K562 (cell line): ENCODE measurements around the gene CACNG5. TPM values are rescaled to one million over a fixed set of nuclear protein-coding genes. Genes with fewer than 3 reads are reported as not detected.
A peak's percentile ranks its signal among the peaks of the same experiment; 100 is the strongest.

Source experiments
- BDP1 ChIP-seq: IDR thresholded peaks from 3 replicates; pipeline ENCODE4 v1.6.1; 2011; ENCODE audit not compliant: insufficient read length, insufficient read depth
- ELF1 ChIP-seq: fragments of 200-800 bp; sonication (Bioruptor generic); IDR thresholded peaks from 2 replicates; pipeline ENCODE4 v1.6.1; 2016; ENCODE audit warnings: missing genetic modification characterization, missing compliant biosample characterization
- ELF2 ChIP-seq: fragments of 250-450 bp; sonication (Bioruptor Pico); IDR thresholded peaks from 2 replicates; pipeline ENCODE4 v1.5.0; 2021; ENCODE audit warnings: mild to moderate bottlenecking
- EP400 ChIP-seq: fragments of 450-650 bp; IDR thresholded peaks from 2 replicates; pipeline ENCODE4 v1.6.1; 2017; ENCODE audit warnings: antibody characterized with exemption, mild to moderate bottlenecking, moderate library complexity
- HDAC1 ChIP-seq, 2 experiments: fragments of 450-650 bp; IDR thresholded peaks; 2 replicates each; pipeline ENCODE4 v1.6.1; 2016 to 2017; ENCODE audit warnings: inconsistent platforms in 1 of 2, mild to moderate bottlenecking in 1 of 2, moderate library complexity in 1 of 2
- HMGN3 ChIP-seq: IDR thresholded peaks from 2 replicates; pipeline ENCODE4 v1.6.1; 2011; ENCODE audit warnings: borderline replicate concordance, low read depth, mild to moderate bottlenecking, mixed read lengths, low read length; ENCODE audit not compliant: insufficient read length; ENCODE audit errors: extremely low read depth
- ILF3 ChIP-seq: fragments of 450-650 bp; IDR thresholded peaks from 2 replicates; pipeline ENCODE4 v1.6.1; 2018; ENCODE audit warnings: antibody characterized with exemption, mild to moderate bottlenecking, moderate library complexity, borderline replicate concordance
- MAZ ChIP-seq, 2 experiments: fragments of 450-650 bp in 1 of 2; sonication (generic) in 1 of 2; formaldehyde crosslinking; IDR thresholded peaks in 1 of 2; conservative IDR thresholded peaks in 1 of 2; 2 replicates each; pipeline versions ENCODE4 v1.4.0 to v1.5.0; 2020; ENCODE audit warnings: mild to moderate bottlenecking in 1 of 2, missing genetic modification reagents in 1 of 2
- MCM5 ChIP-seq: fragments of 450-650 bp; IDR thresholded peaks from 2 replicates; pipeline ENCODE4 v1.6.1; 2016; ENCODE audit warnings: low read depth
- NFE2L1 ChIP-seq: fragments of 450-650 bp; IDR thresholded peaks from 2 replicates; pipeline ENCODE4 v1.6.1; 2016; ENCODE audit warnings: missing genetic modification characterization, low read depth, mild to moderate bottlenecking, missing compliant biosample characterization, moderate library complexity, borderline replicate concordance
- NR2F6 ChIP-seq: fragments of 450-650 bp; formaldehyde crosslinking; IDR thresholded peaks from 2 replicates; pipeline ENCODE4 v1.4.0; 2020; ENCODE audit warnings: mild to moderate bottlenecking
- SRSF7 ChIP-seq: fragments of 200-400 bp; formaldehyde crosslinking; optimal IDR thresholded peaks from 2 replicates; pipeline ENCODE3; 2017; ENCODE audit warnings: mild to moderate bottlenecking, low read depth, low read length
- ZBTB7A ChIP-seq: IDR thresholded peaks from 2 replicates; pipeline ENCODE4 v1.6.1; 2011; ENCODE audit warnings: low read depth, mild to moderate bottlenecking, low read length, moderate library complexity, borderline replicate concordance; ENCODE audit not compliant: control insufficient read depth
- ZNF511 ChIP-seq: sonication (generic); formaldehyde crosslinking; IDR thresholded peaks from 2 replicates; pipeline ENCODE4 v1.8.0; 2022; ENCODE audit warnings: mild to moderate bottlenecking, missing genetic modification reagents
- ZNF764 ChIP-seq: fragments of 250-450 bp; sonication (Bioruptor Pico); IDR thresholded peaks from 2 replicates; pipeline ENCODE4 v1.4.0; 2020; ENCODE audit warnings: low read depth, mild to moderate bottlenecking, moderate library complexity
- ZNF766 ChIP-seq: fragments of 200-800 bp; sonication (Bioruptor generic); conservative IDR thresholded peaks from 2 replicates; pipeline ENCODE4 v1.6.1; 2016; ENCODE audit warnings: missing genetic modification characterization, missing compliant biosample characterization
- ZNF780A ChIP-seq: fragments of 250-450 bp; sonication (Bioruptor Pico); IDR thresholded peaks from 2 replicates; pipeline ENCODE4 v1.5.0; 2021; ENCODE audit warnings: mild to moderate bottlenecking
- polyA plus RNA-seq, 8 experiments: library from polyadenylated mRNA; depleted of rRNA in 4 of 8; stranded (reverse) in 5 of 8; unstranded in 3 of 8; fragments of >200 nt; fragmentation: Nextera tagmentation in 2 of 8; fragmentation: Illumina TruSeq in 1 of 8; extraction: Ambion mirVana in 2 of 8; extraction: Trizol in 1 of 8; gene quantifications; 2 replicates each; pipeline versions ENCODE4 v1.2.1 to v1.2.3, GENCODE V29; 2011 to 2014; ENCODE audit warnings: inconsistent platforms in 1 of 8, missing spikeins in 1 of 8
- total RNA-seq, 7 experiments: library from RNA; depleted of rRNA in 6 of 7; stranded (reverse); fragments of >200 nt in 6 of 7; fragmentation: Illumina TruSeq in 2 of 7; extraction: Trizol in 2 of 7; gene quantifications; 2 replicates each; pipeline versions ENCODE4 v1.2.1 to v1.2.3, GENCODE V29; 2011 to 2021; ENCODE audit warnings: low replicate concordance in 1 of 7
- TF ChIP-seq, protein P1 (sequence below): fragments of 450-650 bp; conservative IDR thresholded peaks from 2 replicates; pipeline ENCODE4 v1.6.1; 2016; ENCODE audit warnings: missing genetic modification characterization, low read depth, mild to moderate bottlenecking, control low read depth, missing compliant biosample characterization
- TF ChIP-seq, protein P2 (sequence below), 2 experiments: fragments of 450-650 bp; formaldehyde crosslinking in 1 of 2; IDR thresholded peaks; 2 replicates each; pipeline versions ENCODE4 v1.4.0 to v1.6.1; 2014 to 2020; ENCODE audit warnings: mild to moderate bottlenecking in 2 of 2, borderline replicate concordance in 1 of 2, low read depth in 1 of 2

Gene CACNG5
- total and polyA plus RNA-seq, 9 of the 15 experiments (the other 6 are each of a cell fraction or from before 2014, with no cell fraction given): not detected

- TF ChIP-seq, protein P1, sequence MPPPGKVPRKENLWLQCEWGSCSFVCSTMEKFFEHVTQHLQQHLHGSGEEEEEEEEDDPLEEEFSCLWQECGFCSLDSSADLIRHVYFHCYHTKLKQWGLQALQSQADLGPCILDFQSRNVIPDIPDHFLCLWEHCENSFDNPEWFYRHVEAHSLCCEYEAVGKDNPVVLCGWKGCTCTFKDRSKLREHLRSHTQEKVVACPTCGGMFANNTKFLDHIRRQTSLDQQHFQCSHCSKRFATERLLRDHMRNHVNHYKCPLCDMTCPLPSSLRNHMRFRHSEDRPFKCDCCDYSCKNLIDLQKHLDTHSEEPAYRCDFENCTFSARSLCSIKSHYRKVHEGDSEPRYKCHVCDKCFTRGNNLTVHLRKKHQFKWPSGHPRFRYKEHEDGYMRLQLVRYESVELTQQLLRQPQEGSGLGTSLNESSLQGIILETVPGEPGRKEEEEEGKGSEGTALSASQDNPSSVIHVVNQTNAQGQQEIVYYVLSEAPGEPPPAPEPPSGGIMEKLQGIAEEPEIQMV (tag): no peak
- no peak for TF ChIP-seq NFE2L1 (tag)
- TF ChIP-seq EP400: no peak
- no peak for TF ChIP-seq ZNF764 (CRISPR knock-in tag)
- TF ChIP-seq ZNF780A (CRISPR knock-in tag): no peak
- TF ChIP-seq ZNF511 (CRISPR knock-in tag): no peak
- no peak for TF ChIP-seq ELF1
- TF ChIP-seq MCM5: no peak
- TF ChIP-seq MAZ (CRISPR knock-in tag; conservative IDR thresholded peaks at IDR 0.05 in 1 of 2, IDR thresholded peaks at IDR 0.05 in 1 of 2): no peak
- TF ChIP-seq, protein P2, sequence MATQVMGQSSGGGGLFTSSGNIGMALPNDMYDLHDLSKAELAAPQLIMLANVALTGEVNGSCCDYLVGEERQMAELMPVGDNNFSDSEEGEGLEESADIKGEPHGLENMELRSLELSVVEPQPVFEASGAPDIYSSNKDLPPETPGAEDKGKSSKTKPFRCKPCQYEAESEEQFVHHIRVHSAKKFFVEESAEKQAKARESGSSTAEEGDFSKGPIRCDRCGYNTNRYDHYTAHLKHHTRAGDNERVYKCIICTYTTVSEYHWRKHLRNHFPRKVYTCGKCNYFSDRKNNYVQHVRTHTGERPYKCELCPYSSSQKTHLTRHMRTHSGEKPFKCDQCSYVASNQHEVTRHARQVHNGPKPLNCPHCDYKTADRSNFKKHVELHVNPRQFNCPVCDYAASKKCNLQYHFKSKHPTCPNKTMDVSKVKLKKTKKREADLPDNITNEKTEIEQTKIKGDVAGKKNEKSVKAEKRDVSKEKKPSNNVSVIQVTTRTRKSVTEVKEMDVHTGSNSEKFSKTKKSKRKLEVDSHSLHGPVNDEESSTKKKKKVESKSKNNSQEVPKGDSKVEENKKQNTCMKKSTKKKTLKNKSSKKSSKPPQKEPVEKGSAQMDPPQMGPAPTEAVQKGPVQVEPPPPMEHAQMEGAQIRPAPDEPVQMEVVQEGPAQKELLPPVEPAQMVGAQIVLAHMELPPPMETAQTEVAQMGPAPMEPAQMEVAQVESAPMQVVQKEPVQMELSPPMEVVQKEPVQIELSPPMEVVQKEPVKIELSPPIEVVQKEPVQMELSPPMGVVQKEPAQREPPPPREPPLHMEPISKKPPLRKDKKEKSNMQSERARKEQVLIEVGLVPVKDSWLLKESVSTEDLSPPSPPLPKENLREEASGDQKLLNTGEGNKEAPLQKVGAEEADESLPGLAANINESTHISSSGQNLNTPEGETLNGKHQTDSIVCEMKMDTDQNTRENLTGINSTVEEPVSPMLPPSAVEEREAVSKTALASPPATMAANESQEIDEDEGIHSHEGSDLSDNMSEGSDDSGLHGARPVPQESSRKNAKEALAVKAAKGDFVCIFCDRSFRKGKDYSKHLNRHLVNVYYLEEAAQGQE (IDR thresholded peaks at IDR 0.05; ENCODE audit: borderline replicate concordance): peak; percentile 98
- TF ChIP-seq, protein P2 (CRISPR knock-in tag; IDR thresholded peaks at IDR 0.05; ENCODE audit: low read depth): peak; percentile 93
- TF ChIP-seq ZBTB7A: no peak
- no peak for TF ChIP-seq ELF2 (CRISPR knock-in tag)
- no peak for TF ChIP-seq NR2F6 (CRISPR knock-in tag)
- no peak for TF ChIP-seq HDAC1 (IDR thresholded peaks at IDR 0.05)
- TF ChIP-seq ZNF766 (CRISPR knock-in tag): 0 out of 2 replicates have a peak, but pooled peaks have one; percentile 59
- TF ChIP-seq HMGN3: no peak
- no peak for TF ChIP-seq SRSF7
- no peak for TF ChIP-seq BDP1
- no peak for TF ChIP-seq ILF3
These were observed 5.5 kb upstream of the CACNG5 start (continued) for GRCh38 chr17:66829386-66829864.
